Measurements from ENCODE around the gene PLD6.
A peak's percentile ranks its signal among the peaks of the same experiment; 100 is the strongest.
"Not testable (repeated sequence)": the region's sequence is repeated elsewhere in the genome, so short reads cannot be mapped to it uniquely, and the experiment has no call there.

Gene PLD6

GRCh38 chr17:17201271-17201670 is 4.9 kb downstream of the PLD6 start:
- no peak for DNase-seq (ENCODE audit: low read depth in 2 of 2)

GRCh38 chr17:17200831-17201230 is 5.3 kb downstream of the PLD6 start:
- no peak for DNase-seq (ENCODE audit: low read depth in 2 of 2)

GRCh38 chr17:17200311-17200710 is 5.8 kb downstream of the PLD6 start:
- DNase-seq (ENCODE audit: low read depth in 2 of 2): no peak

GRCh38 chr17:17198281-17198680 is 7.9 kb downstream of the PLD6 start:
- no peak for DNase-seq (ENCODE audit: low read depth in 2 of 2)

GRCh38 chr17:17196776-17197175 is 9.4 kb downstream of the PLD6 start:
- DNase-seq (ENCODE audit: low read depth in 2 of 2): no peak

- not testable (repeated sequence) for DNase-seq (ENCODE audit: low read depth in 2 of 2)
Observed at GRCh38 chr17:17195466-17195865, 10.7 kb downstream of the PLD6 start.

GRCh38 chr17:17191961-17192381 is 14.2 kb downstream of the PLD6 start:
- no peak for DNase-seq (ENCODE audit: low read depth in 2 of 2)

GRCh38 chr17:17191346-17191792 is 14.8 kb downstream of the PLD6 start:
- no peak for DNase-seq (ENCODE audit: low read depth in 2 of 2)

GRCh38 chr17:17190188-17190587 is 15.9 kb downstream of the PLD6 start:
- no peak for DNase-seq (ENCODE audit: low read depth in 2 of 2)

GRCh38 chr17:17189559-17189958 is 16.6 kb downstream of the PLD6 start:
- DNase-seq (ENCODE audit: low read depth in 2 of 2): no peak

- no peak for DNase-seq (ENCODE audit: low read depth in 2 of 2)
Observed at GRCh38 chr17:17188586-17188985, 17.5 kb downstream of the PLD6 start.

- no peak for DNase-seq (ENCODE audit: low read depth in 2 of 2)
Observed at GRCh38 chr17:17186551-17187505, 19.3 kb downstream of the PLD6 start.

- peak; percentile 40 to 58 for DNase-seq (ENCODE audit: low read depth in 2 of 2)
Observed at GRCh38 chr17:17186051-17186450, 20.1 kb downstream of the PLD6 start.

- not testable (repeated sequence) for DNase-seq (ENCODE audit: low read depth in 2 of 2)
Observed at GRCh38 chr17:17184985-17185757, 21.0 kb downstream of the PLD6 start.

GRCh38 chr17:17183744-17184143 is 22.4 kb downstream of the PLD6 start:
- no peak for DNase-seq (ENCODE audit: low read depth in 2 of 2)

GRCh38 chr17:17182598-17183136 is 23.5 kb downstream of the PLD6 start:
- DNase-seq (ENCODE audit: low read depth in 2 of 2): no peak

GRCh38 chr17:17181666-17182597 is 24.2 kb downstream of the PLD6 start:
- no peak for DNase-seq (ENCODE audit: low read depth in 2 of 2)

- DNase-seq (ENCODE audit: low read depth in 2 of 2): no peak
Observed at GRCh38 chr17:17180741-17181525, 25.2 kb downstream of the PLD6 start.

GRCh38 chr17:17180141-17180603 is 26.0 kb downstream of the PLD6 start:
- no peak for DNase-seq (ENCODE audit: low read depth in 2 of 2)

GRCh38 chr17:17179371-17179827 is 26.7 kb downstream of the PLD6 start:
- DNase-seq (ENCODE audit: low read depth in 2 of 2): no peak

All from stimulated activated CD8-positive, alpha-beta memory T cell treated with anti-CD3 and anti-CD28 coated beads, Interleukin-15, amount 100 ng/mL, for 48 hours (primary cell).